HG02938 (cell line): Measurements from ENCODE around the gene AUTS2.

Experiments used
- ATAC-seq: cut with Tn5 transposase; IDR thresholded peaks from one replicate; pipeline ENCODE4 v1.9.1; 2021; ENCODE audit warnings: mild to moderate bottlenecking, moderate library complexity; ENCODE audit not compliant: unreplicated experiment

Gene AUTS2

DNA sequence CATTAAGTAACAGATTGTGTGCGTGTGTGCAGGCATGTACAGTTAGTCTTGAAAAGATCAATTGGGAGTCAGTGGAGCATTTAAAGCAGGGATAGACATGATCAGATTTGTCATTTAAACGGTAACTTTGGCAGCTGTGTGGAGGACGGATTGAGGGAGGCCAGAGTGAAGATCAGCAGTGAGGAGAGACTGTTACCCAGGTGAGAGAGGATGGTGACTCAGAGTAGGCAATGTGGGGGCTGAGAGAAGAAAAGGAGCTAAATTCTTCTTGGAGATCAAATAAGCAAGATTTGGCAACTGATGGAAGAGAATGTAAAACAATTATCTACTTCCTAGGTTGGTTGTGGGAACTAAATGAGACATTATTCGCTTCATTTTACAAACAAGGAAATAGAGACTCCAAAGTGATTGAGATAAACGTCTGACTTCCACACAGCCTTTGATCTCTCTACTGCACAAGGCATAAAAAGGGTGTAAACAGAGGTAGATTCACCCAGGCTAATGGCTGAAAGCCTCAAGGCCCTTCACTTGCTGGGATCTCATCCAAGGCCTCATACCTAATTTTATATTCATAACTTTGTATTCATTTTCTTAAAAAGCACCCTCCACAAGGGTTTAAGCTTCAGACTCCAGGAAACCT, 868.6 kb downstream of the AUTS2 start:
- no peak for ATAC-seq

DNA sequence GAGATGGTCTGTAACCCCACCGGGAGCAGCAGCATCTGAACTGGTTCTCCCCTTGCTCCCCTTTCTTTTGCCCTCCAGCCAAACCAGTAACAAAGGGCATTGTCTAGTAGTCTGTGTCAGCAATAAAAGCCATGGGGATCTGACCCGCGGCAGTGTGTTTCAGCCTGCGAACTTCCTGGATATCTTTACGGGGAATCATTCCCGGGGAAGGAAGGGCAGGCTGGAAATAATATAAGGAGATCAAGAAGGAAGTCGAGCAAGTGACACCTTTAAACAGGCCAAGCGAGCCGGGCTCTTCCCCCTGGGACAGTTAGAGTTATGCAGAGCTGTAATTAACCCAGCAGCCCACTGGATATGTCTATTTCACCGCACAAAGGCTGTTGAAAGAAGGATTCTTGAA, 872.5 kb downstream of the AUTS2 start:
- ATAC-seq = no peak

DNA sequence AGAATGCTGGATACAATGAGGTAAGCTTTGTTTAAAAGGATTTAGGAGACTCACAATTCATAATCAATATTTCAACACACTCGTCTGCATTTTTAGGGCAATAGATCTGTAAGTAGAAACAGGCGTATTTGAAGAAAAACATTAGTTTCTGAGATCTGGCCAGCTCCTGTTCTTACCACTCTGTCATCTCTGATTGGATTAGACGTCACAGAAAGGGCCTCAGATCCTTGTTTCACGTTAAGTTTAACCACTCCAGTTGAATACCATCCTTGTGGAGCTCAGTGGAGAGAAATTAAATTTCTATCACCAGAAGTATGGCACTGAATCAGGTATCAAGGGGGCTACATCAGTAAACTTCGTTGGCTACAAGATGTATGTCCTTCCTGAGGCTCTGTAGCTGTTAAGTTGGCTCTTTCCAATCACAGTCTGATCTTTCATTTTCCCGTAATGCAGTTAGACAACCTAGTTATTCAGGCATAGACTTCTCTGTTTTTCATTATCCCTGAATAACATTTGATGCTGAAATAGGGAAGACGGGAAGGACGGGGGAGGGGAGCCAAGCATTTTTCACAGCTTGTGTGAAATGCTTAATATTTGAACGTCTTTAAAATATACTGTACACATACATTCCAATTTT, 874.4 kb downstream of the AUTS2 start:
- no peak for ATAC-seq

DNA sequence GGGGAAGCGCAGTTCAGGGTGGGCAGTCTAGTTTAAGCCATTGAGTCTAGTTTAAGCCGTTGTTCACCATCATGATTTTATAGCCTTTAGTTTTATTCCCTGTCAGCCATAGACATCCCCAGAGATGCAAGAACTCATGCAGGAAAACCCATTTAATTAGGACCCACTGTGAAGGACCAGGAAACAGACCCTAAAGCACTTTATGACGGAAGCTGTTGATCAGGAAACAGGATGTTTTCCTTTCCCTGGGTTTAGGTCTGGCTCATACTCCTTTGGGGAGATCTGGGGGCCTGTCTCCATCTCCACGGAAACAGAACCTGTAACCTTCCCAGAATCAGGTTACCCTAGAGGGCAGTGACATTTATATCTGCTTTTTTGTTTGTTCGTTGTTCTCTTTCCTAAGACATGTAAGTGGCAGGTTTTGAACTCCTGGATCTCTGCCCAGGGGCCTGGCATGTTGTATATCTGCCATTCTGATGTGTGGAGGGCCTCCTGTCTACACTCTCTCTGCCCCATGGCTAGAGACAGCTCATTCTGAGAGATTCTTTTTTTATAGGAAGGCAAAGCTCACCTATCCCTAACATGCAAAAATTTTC, 876.5 kb downstream of the AUTS2 start:
- ATAC-seq = no peak

DNA sequence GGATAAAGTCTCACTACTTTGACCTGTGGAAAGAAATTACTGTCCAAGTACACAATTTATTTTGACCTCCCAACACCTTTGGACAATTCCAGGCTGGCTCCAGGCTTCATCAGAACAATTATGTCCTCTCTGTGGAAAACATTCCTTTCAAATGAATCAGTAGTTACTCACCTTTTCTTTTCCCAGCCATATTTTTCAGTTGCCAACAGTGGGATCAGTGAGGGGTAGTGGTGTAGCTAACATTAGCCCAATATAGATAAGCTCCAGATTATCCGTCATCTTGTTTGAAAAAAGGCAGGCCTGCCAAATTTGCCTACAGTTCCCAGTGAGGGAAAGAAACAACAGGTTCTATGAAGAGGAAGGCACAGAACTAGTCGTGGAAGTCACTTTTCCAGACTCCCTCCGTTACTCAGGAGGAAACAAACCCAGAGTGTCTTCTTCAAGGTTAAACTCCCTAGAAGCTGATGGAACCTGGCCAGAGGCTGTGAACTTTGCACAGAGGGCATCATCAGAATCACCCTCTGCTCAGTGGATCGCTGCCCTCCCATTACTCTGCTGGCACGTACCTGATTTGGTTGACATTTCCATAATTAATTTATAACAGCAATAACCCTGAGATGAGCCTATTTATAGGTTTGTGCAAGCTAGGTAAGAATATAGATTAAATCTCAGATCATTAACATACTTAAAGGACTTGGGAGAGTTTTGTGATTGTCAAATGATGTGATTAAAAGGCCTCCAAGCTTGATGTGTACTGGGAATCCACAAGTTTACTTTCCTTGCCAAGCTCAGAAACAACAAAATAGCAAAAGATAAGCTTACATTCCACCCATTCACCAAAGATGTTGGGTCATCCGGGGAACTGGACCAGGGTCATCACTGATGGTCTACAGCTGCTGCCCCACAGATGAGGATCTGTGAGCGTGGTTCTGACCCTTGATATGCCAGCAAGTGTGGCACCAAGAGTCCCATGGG, 879.0 kb downstream of the AUTS2 start:
- no peak for ATAC-seq

DNA sequence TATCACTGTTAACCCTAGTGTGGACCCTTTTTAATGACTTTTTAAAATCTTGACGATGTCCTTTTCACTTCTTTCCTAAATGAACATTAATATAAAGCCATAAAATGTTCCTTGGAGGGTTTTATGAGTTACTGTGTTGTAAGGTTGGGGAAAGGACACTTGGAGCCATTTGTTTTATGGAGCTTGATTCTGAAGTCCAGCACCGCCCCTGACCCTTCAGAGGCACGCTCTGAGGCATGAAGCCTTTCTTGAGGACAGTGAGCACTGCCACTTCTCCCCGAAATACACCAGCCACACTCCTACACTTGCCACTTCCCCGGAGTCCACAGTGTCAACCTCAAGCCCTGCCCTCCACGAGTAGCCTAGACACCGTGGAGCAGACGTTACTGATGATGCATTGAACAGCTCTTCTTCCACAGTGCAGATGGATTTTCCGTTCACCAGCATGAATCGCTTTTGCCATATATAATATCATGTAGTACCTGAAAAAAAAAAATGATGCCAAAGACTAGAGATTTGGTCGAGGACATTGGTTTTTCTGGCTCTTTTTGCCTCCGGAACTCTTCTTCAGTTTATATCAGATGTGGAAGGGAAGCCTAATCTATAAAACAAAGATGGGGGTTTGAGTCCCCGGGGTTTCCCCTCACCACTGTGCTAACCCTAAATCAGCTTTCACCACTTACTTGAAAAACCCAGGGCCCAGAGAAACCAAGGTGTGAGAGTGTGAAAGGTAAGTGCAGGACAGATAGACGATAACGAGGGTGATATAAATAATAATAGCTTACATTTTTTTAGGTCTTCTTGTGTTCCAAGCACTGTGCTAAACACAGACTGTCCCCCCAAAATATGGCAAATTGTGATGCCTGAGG, 881.1 kb downstream of the AUTS2 start:
- no peak for ATAC-seq

DNA sequence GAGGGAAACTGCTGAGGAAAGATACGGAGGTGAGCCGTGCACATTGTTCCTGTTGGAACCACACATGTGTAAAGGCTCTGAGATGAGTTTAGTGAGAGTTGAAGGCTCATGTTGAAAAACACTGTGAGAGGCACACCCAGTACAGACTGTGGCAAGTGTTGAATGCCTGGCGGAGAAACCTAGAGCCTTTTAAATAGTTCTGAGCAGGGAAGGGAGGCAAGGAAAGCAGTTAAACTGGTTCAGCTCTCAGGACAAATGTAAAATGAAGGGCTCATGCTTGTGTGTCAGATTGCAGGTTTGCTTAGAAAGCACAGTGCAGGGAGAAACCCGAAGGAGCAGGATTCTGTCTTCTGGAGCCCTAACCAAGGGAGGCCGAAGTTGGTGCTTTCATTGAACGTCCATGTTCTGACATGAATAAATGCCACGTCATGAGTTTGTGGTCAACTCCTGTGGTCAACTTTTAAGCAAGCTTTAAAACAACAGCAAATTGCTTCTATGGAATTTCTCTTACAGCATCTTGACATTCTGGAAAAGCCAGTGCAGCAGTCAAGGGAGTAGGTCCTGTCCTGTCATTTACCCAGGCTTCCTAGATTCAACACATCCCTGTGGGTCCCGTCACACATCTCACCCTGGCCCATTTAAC, 882.8 kb downstream of the AUTS2 start:
- ATAC-seq = no peak

DNA sequence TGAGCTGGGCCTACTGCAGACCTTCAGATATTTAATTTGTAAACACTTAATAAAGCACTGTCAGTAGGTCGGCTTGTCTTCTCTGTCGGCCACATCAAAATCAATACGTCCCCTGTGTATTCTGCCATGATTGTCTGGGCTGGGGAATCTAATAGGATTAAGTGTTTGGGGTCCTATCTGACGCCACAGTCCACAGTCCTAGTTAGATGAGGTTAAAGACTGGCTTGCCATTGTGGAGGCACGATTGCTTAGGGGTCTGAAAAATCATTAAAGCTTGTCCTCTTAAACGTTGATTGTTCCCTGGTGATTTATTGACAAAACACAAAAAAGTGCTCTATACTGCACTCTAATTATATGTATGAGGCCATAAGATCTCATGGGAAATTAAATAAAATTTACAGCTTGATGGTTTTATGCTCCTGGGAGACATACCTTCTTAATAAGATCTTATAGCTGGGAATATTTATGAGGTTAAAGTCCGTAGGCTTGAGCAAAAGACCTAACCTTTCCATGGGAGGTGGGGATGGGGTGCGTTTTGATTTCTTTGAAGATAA, 883.4 kb downstream of the AUTS2 start:
- no peak for ATAC-seq

DNA sequence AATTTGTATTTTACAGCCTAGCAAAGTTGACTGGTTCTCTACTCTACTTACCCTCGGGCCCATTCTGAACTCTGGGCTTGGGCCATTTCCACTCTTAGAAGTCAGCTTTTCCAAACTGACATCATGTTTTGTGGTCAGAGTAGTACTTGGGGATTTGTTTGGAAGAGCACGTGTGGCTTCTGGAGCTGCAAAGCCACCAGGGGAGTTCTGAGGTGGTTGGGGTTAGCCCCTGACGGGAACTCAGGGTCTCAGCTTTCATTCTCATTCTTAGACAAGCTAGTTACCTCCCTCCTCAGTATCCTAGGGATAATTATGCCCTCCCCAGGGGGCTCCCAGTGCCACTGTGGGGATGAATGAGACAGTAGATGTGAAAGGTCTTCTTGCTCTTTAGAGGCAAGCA, 886.0 kb downstream of the AUTS2 start:
- no peak for ATAC-seq

DNA sequence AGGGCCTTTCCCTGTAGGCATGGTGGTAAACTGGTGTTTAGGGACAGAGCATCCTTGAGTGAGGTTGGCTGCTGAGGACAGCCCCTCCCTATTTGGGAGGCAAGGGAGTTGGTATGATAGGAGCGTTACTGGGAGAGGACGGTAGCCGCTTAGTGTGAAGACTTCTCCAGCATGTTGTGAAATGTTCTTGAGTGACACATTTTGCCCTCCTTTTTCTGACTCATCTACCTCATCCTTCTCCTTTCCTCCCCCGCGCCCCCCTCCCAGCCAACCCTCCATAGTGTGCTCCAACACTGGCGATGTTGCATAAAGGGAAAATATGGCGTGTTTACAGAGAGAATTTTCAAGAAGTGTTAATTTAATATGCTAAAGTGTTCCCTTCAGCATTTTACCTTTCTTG, 888.7 kb downstream of the AUTS2 start:
- ATAC-seq = no peak

DNA sequence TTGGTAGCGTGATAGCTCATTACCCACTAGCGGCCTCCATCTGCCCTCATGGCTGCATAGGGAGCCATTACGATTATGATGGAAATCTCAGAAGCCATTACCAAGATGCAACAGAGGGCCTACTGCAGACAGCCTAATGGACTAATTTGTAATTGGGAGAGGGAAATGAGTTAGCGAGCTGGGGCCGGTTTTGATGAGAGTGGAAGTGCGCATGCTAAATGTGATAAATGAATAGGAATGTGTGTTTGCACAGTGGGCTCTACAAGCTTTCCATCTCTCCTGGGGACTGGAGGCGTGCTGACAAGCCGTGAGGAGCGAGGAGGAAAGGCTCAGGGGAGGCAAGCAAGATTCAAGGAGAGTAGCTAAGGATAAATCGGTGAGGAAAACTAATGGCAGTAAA, 889.2 kb downstream of the AUTS2 start:
- no peak for ATAC-seq

DNA sequence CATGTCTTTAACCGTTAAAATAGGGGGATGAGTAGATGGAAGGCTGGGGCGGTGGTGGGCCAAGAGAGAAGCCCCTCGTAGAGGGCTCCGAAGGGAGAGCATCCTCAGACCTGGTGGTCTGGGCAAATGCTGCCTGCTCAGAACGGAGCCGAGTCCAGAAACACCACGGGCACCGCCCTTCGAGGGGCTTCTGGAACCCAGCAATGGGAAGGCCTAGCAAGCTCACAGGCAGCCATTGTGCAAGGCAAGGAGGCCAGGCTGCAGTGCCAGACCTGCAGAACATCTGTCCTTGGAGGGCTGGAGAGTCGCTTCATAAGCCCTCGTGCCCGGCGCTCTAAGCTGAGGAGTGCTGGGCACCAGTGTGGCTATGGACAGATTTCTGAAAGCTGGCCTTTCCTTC, 889.6 kb downstream of the AUTS2 start:
- ATAC-seq = no peak

DNA sequence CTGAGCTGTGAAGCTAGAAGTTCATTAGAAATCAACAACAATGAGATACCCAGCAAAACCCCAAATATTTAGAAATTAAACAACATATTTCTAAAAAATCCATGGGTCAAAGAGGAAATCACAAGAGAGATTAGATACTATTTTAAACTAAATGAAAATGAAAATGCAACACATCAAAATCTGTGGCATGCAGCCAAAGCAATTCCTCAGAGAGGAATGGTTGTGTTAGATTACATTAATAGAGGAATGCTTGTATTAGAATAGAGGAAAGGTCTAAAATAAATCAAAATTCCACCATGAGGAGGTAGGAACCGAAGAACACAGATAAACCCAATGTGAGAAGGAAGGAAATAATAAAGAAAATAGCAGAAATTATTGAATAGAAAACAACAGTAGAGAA, 891.5 kb downstream of the AUTS2 start:
- no peak for ATAC-seq

DNA sequence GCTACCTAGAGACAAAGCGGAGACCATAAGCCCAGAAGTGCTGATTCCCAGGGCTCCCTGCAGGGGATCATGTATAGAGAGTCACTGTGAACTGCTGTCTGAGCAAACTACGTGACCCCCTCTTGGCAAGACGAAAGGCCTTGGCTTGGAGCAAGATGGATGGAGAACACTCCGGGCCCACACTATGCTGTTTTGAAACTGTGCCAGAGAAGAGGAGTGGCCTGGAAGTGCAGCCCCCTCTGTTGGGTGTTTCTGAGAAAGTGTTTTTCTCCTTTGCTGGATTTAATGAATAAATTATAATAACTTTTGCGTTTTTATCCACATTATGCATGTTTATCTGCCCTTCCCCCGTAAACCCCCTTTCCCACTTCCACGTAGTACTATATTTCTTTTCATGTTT, 894.4 kb downstream of the AUTS2 start:
- no peak for ATAC-seq

DNA sequence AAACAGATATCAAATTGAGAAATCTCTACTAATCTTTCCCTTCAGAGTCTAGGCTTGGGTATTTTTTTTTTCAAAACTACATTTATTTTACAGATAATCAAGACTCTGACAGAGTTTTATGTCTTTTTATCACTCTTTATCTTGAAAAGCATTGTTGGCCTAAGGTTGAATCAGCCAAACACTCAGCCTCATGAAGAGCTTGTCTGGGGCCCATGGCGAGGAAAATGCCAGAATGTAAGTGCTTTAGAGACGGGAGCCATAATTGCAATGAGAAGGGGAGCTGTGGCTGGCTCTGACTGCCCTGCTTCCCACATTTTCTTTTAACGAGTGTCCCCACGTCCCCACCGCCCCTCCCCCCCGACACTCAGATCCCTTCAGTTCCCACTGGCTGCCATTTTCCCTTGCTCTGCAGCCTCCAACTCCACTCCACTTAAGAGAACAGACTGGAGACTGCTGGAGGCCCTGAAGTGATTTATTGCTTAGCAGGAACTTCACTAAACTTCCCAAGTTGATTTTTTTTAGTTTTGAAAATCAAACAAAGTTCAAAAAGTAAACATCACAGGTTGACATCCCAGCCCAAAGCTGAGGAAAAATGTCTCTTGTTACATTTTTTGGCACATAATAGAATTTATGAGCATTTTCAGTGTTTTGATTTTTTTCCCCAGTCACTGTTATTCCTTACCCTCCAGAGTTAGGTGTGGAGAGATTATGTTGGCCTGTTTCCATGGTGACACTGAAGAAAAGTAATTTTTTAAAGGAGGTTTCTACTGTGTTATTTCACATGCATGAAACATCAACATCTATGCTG, 896.2 kb downstream of the AUTS2 start:
- no peak for ATAC-seq

DNA sequence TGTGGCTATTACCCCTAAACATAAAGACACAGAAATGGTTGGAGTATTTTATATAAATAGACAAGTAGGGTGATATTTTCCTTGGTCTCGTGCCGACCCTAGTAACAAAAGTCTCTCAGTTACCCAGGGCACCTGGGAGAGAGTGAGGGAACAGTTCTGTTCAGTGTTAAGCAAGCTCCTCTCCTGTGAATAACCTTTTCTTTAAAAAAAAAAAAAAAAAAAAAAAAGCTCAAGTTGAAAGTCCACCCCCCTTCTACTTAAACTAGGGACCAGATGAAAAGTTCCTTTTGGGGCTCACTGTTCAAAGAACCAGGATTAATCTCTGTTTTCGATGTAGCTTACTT, 896.7 kb downstream of the AUTS2 start:
- ATAC-seq = no peak

DNA sequence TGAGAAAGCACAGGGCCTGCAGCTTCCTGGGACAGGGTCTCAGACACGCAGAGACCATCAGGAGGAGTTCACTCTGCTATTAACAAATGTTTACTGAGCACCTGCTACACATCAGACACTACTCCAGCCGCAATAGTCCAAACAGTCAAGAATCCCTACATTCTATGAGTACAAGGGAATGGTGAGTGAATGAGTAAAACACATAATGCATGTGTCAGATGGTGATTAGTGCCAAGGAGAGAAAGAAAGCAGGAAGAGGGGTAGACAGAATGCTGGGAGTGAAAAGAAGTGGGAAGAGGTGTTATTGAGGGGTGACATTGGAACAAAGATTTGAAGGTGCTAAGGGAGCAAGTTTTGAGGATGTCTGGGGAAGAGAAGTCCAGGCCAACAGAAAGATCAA, 899.5 kb downstream of the AUTS2 start:
- ATAC-seq = no peak

DNA sequence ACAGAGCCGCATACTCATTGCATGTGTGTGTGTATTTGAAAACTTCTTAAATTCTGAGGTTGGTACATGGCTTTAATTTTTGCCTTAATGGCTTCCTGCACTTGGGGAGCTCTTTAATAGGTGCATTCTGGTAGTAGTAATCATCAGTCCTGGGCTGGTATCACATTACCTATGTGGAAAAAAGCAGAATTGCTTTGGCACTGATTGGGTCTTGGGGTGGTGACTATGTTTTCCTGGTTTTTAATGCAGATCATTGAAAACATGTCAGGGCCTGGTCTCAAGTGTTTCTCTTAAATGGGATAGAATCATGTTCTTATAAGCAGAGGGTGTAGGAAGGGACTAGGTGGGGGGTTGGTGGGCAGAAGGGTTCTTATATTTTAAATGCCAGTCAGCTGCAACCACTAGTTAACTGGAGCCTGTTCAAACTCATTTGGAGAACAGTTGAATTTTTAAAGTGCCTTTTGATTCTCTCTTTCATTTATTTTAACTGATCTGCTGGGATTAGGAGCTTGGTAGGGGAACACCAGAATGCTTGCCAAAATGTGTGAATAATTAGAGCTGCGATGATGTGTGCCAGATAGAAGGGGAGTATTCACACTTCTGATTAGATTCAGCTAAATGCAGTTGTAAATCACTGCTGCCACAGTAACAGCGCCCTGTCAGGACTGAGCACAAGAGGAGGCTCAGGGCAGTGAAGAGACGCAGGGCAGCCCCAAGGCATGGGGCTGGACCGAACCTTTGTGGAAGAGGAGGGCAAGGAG, 900.1 kb downstream of the AUTS2 start:
- ATAC-seq = no peak
